Fibroblast of upper back skin (primary cell): Measurements from ENCODE around the gene PPIB.

Source experiments
- DNase-seq: peaks from one replicate; pipeline ENCODE4 v3.0.0-alpha.2; 2013

Gene PPIB

GRCh38 chr15:64157599-64158125 lies 5.2 kb downstream of the PPIB start:
- no peak for DNase-seq

GRCh38 chr15:64156652-64157331 lies 6.0 kb downstream of the PPIB start:
- no peak for DNase-seq

DNA sequence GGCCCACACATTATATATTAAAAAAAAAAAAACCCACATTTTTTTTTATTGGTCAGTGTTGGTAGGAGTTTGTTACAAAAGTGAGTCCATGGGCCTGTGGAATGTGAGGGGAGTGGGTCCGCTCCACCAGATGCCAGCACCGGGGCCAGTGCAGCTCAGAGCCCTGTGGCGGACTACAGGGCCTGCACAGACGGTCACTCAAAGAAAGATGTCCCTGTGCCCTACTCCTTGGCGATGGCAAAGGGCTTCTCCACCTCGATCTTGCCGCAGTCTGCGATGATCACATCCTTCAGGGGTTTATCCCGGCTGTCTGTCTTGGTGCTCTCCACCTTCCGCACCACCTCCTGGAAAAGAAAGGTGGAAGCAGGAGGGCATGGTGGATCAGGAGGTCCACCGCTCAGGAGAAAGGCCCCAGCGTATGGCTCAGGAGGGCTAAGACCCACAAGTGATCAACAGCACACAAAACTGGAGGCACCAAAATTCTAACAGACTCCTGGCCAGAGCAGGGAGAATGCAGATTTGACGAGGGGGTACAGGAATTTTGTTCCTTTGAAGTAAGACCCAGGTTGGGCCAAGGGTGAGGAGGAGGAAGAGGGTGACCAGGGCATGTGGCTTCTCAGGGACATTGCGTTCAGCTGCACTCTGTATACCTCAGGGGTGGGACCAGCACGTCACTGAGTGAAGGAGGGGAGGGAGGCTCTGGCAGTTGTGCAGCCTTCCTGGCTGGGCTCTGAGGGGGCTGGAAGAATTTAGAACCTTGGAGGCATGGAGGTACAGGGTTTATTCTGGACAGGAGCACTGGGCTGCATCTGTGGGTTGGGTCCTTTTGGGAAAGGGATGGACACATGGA lies 6.8 kb downstream of the PPIB start:
- DNase-seq: no peak

- DNase-seq: peak; percentile 79
Observed at GRCh38 chr15:64153480-64154367, 9.1 kb downstream of the PPIB start.

DNA sequence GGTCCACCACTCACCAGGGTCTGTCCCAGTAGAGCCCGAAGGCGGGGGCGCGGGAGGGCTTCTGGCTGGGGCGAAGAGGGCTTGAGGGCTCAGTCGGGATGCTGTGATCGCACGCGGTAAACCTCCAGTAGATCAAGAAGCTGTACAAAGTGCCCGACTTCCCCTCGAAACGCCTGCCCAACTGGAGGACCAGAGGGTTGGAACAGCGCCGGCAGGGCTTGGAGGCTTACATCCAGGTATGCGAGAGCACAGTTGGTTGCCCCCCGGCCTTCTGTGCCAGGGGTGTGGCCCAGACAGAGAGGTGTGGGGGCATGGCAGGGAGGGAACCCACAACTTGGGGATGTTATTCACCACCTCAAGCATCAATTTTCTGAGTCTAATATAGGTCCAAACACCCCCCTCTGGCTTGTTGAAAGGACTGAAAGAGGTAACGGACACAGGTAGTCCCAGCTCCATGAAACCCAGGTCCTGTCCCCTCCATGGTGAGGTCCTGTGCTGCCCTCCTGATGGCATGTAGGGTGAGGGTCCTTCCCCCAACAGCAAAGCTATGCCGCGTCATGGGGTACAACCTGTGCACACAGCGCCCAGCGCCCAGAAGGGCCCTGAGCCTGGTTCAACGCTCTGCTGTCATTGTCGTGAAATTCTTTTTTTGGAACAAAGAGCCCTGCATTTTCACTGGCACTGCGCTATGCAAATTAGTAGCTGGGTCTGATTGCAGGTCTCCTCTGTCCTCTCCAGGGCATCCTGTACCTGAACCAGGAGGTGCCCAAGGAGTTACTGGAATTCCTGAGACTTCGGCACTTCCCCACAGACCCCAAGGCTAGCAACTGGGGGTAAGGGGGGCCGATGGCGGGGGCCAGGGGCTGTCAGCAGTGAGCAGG lies 10.1 kb downstream of the PPIB start:
- no peak for DNase-seq

DNA sequence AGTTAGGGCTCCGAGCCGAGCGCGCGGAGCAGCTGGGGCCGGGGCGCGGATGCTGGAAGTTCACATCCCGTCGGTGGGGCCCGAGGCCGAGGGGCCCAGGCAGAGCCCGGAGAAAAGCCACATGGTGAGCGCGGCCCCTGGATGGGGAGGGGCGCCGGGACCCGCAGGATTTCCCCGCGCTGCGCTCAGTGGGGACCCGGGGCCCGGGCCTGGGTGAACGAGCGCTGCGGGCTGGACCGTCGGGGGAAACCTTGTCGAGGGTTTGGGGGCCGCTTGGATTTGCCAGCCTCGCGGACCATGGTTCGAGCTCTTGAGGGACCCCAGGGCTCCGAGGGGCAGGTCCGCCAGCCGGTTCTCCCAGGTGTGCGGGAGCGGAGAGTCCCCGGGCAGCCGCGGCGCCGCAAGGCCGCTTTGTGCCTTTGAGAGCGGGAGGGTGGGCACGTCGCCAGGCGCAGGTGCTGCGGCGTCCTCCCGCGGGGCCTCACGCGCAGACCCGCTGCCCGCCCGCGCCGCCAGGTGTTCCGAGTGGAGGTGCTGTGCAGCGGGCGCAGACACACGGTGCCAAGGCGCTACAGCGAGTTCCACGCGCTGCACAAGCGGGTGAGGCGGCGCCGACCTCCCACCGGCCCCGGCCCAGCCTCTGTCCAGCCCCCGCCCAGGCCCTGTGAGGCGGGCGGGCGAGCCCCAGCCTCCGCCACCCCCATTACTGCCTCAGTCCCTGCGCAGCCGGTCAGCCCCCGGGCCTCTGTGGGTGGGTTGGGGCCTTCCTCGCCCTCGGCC lies 10.9 kb downstream of the PPIB start, which contains the start of gene SNX22:
TSS of gene SNX22 (plus strand) at position 5 of the 780 bp plus-strand sequence. CDS start at position 50, 45 bp downstream.
- no peak for DNase-seq

- DNase-seq: no peak
Observed at GRCh38 chr15:64149893-64150578, 12.8 kb downstream of the PPIB start.

- no peak for DNase-seq
Observed at GRCh38 chr15:64149424-64149823, 13.4 kb downstream of the PPIB start.

DNA sequence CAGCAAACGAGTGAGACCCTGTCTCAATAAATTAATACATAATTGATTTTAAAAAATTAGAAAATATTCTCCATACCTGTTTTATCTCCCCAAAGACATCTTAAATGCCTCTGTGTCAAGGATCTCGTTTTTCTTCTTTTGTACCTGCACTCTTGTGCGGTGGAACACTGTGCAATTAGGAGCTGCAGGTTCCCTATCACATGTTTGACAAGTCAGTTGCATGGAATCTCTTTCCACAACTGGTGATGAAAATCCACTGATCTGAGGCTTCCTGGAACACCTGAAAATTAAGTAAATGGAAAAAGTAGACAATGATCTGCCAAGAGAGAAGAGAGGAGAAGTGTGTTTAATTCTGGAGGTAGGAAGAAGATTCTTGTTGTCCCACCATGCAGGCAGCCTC lies 14.2 kb downstream of the PPIB start:
- no peak for DNase-seq

DNA sequence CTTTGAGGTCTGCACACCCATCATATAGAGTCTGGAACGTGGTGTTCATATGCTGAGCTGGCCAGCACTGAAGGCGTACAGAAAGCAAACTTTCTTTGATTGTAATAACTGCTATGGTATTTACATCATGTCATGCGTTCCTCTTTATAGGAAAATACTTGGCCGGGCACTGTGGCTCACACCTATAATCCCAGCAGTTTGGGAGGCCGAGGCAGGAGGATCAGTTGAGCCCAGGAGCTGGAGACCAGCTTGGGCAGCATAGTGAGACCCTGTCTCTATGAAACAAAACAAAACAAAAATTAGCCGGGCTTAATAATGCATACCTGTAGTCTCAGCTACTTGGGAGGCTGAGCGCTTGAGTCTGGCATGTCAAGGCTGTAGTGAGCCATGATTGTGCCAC lies 14.7 kb downstream of the PPIB start:
- DNase-seq: no peak

- DNase-seq: no peak
Observed at GRCh38 chr15:64146885-64147681, 15.7 kb downstream of the PPIB start.

DNA sequence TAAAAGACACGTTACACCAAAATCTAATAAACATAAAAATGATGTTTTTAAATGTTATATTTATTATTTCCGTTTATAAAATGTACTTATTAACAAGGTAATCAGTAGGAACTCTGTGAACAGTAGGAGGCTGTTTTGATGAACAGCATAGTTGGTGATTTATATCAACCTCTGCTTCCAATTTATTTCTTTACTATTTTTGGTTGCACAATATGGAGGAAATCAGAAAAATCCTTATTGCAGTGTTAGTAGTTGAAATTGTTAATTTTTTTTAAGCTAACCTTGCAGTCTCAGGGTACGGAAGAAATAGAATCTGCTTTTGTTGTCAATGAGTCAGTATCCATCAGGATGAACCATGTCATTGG lies 16.3 kb downstream of the PPIB start:
- DNase-seq: no peak

DNA sequence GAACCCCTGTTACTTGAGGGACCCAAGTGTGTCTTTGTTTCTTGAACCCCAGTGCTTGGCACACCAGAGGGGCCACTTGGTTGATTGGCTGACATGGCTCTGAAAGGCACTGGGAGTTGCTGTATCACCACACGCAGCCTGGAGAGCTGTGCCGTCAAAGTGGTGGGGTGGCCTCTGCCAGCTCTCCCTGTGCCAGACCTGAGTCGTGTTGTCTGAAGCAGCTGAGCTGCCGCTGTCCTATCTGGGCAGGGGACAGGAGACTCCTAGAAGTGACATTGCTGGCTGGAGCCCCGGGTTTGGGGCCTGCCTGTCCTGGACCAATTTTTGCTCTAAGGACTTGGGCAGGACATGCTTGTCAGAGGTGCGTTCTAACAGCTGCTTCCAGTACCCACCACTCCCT lies 16.8 kb downstream of the PPIB start:
- DNase-seq: no peak

- no peak for DNase-seq
Observed at GRCh38 chr15:64144565-64145281, 18.1 kb downstream of the PPIB start.

- no peak for DNase-seq
Observed at GRCh38 chr15:64144192-64144564, 18.6 kb downstream of the PPIB start.

- no peak for DNase-seq
Observed at GRCh38 chr15:64143276-64143675, 19.5 kb downstream of the PPIB start.

DNA sequence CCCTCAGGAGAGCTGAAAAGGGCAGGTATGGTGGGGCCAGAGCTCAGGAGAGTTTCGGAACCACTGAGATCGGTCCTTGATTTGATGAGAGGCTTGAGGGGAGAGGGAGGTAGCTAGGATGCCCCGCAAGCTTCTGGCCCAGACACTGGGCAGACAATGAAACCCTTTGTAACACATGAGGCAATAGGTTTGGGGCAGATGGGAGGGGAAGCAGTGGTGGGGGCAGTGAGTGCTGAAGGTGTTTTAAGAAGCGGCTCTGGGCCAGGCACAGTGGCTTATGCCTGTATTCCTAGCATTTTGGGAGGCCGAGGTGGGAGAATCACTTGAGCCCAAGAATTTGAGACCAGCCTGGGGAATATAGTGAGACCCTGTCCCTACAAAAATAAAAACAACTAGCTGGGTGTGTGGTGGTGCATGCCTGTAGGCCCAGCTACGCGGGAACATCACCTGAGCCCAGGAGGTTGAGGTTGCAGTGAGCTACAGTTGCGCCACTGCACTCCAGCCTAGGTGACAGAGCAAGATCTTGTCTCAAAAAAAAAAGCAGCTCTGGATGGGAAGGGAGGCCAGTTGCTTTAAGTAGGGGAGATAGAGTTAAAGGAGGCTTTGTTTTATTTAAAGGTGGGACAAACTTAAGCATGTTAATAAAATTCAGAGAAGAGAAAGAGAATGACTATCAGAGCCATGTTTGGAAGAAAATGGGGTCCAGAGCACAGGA lies 20.9 kb downstream of the PPIB start:
- DNase-seq: no peak

DNA sequence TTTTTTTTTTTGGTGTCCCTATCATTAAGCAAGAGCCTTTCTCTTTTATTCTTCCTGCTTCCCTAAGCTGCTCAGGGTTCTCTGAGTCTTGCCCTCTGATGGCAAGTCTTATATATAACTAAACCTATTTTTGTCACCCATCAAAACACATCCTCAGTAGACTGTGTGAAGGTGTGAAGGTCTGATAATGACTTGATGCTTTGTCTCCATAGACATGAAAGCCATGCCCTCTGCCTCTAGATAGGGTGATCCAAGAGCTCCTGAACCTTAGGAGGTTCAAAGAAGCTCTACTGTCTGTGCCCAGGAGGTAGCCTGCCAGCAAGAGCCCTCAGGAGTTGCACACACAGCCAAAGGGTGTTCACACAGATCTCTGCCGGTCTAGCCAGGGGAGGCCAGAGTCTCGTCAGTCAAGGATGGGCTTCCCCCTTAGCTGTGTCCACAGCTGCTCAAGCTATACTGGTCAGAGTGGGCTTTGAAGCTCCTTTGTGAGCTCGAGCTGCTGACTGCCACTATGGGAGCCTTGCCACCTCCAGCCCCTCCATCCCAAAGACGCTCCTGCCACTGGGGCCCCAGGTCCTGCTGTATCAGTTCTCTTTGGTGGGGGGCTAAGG lies 24.4 kb downstream of the PPIB start:
- DNase-seq: no peak
